GM06990 (cell line): ENCODE data around the gene BCL11B.

Source experiments
- DNase-seq: peaks from one replicate; pipeline ENCODE4 v3.0.0-alpha.2; 2011; ENCODE audit not compliant: insufficient read length; ENCODE audit errors: extremely low read depth
- H3K27me3 ChIP-seq: replicated peaks from 2 replicates; pipeline ENCODE4 v1.6.0; 2011; ENCODE audit warnings: low read length; ENCODE audit not compliant: control insufficient read depth, insufficient read depth
- H3K36me3 ChIP-seq: 2 replicates; pipeline ENCODE4 v1.5.1; 2011; ENCODE audit warnings: low read length; ENCODE audit not compliant: control insufficient read depth, insufficient read depth
- H3K4me3 ChIP-seq: replicated peaks from 2 replicates; pipeline ENCODE4 v1.5.1; 2011; ENCODE audit warnings: low read depth, mild to moderate bottlenecking, control low read depth, low read length
- TF ChIP-seq, protein P1 (sequence below): IDR thresholded peaks from 2 replicates; pipeline ENCODE4 v1.5.1; 2011; ENCODE audit warnings: low read length, control low read depth, mild to moderate bottlenecking, inconsistent platforms; ENCODE audit not compliant: insufficient read depth, poor library complexity, severe bottlenecking

BCL11B gene

GRCh38 chr14:99207456-99207855 is 64.5 kb downstream of the BCL11B start:
- no peak for DNase-seq
- TF ChIP-seq, protein P1, sequence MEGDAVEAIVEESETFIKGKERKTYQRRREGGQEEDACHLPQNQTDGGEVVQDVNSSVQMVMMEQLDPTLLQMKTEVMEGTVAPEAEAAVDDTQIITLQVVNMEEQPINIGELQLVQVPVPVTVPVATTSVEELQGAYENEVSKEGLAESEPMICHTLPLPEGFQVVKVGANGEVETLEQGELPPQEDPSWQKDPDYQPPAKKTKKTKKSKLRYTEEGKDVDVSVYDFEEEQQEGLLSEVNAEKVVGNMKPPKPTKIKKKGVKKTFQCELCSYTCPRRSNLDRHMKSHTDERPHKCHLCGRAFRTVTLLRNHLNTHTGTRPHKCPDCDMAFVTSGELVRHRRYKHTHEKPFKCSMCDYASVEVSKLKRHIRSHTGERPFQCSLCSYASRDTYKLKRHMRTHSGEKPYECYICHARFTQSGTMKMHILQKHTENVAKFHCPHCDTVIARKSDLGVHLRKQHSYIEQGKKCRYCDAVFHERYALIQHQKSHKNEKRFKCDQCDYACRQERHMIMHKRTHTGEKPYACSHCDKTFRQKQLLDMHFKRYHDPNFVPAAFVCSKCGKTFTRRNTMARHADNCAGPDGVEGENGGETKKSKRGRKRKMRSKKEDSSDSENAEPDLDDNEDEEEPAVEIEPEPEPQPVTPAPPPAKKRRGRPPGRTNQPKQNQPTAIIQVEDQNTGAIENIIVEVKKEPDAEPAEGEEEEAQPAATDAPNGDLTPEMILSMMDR = no peak
- no peak overlapping the region for H3K4me3 ChIP-seq
- H3K27me3 ChIP-seq = no peaks in the 10 kb centered on the region; the same call in 1 of the 2 replicates
- no peaks in the 10 kb centered on the region for H3K36me3 ChIP-seq

DNA sequence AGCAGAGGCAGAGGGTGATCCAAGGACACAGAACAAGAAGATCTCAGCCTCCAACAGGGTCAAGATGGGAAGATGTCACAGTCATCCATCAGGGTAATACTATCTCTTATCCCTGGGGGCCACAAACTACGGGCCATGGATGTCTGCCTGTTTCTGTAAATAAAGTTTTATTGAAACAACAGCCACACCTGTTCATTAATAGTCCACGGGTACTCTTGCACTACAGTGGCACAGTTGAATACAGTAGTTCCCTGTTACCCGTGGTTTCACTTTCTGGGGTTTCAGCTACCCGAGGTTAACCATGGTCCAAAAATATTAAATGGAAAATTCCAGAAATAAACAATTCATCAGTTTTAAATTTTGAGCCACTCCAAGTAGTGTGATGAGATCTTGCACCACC is 65.9 kb downstream of the BCL11B start:
- Histone ChIP-seq H3K27me3 (no peaks in the 10 kb centered on the region; the same call in 1 of the 2 replicates), H3K36me3 (no peaks in the 10 kb centered on the region), H3K4me3 (no peak overlapping the region)
- DNase-seq = no peak
- TF ChIP-seq, protein P1 = no peak

DNA sequence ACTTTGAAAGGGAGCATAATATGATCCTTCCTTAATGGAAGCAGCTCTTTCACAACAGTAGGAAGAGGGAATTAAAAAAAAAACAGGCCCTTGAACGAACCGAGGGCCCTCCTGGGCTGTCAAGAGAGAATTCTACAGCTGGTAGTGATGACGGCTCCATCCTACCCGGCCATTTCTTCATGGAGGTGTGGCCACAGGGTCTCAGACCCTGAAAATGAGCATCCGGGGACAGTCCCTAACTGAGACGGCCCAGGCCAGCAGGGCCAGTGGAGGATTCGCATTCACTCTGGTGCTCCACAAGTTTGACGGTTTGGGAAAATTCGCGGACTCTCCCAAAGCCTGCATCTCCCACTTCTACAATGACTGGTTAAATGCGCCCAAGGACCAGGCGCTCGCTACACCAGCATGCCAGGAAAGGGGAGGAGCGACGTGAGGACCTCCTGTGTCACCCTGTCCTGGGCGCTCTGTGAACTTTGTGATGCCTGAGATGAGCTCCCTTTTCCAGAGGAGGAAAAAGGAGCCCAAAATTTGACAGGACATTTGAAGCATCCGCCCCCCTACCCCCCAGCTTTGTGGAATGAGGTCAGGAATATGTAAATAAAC is 66.8 kb downstream of the BCL11B start:
- H3K27me3 ChIP-seq = no peaks in the 10 kb centered on the region; the same call in 1 of the 2 replicates
- TF ChIP-seq, protein P1 = no peak
- no peak overlapping the region for H3K4me3 ChIP-seq
- no peaks in the 10 kb centered on the region for H3K36me3 ChIP-seq
- no peak for DNase-seq

GRCh38 chr14:99203801-99204200 is 68.2 kb downstream of the BCL11B start:
- H3K4me3 ChIP-seq = no peak overlapping the region
- no peaks in the 10 kb centered on the region for H3K27me3 ChIP-seq
- TF ChIP-seq, protein P1 = no peak
- no peaks in the 10 kb centered on the region for H3K36me3 ChIP-seq
- DNase-seq = no peak

DNA sequence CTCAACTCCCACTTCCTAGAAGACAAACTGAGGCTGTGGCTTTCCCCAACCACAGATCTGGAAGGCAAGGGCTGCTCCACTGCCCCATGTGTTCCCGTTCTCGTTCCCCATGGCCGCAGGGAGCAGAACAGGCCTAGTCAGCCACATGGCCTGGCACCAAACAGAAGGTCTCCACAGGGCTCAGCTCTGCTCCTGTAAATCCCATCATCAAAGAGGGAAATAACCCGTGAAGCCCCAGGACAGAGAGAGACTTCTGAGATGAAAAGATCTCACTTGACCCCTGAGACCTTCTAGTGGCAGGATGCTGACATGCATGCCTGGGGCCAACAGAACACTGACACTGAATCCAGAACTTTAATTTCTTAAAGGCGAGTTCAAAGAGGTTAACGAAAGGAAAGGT is 68.9 kb downstream of the BCL11B start:
- no peak for DNase-seq
- H3K36me3 ChIP-seq = no peaks in the 10 kb centered on the region
- TF ChIP-seq, protein P1 = no peak
- H3K27me3 ChIP-seq = no peaks in the 10 kb centered on the region
- no peak overlapping the region for H3K4me3 ChIP-seq

GRCh38 chr14:99202516-99202915 is 69.5 kb downstream of the BCL11B start:
- Histone ChIP-seq H3K27me3 (no peaks in the 10 kb centered on the region), H3K4me3 (no peak overlapping the region), H3K36me3 (no peaks in the 10 kb centered on the region)
- TF ChIP-seq, protein P1 = no peak
- no peak for DNase-seq
